BJ (cell line): Measurements from ENCODE around the gene TARP.

ENCODE experiments used
- CTCF ChIA-PET: fragments of 350-600 bp; formaldehyde crosslinking; extraction: SDS; loops from one replicate; lab custom pipeline; 2021; ENCODE audit warnings: antibody characterized with exemption, inconsistent platforms; lab: Yijun Ruan, JAX
- POLR2A ChIA-PET: fragments of 300-600 bp; sonication (Branson Sonifier 250); formaldehyde crosslinking; extraction: SDS; loops from one replicate; lab custom pipeline; 2021; ENCODE audit warnings: antibody characterized with exemption; lab: Charles Lee
- DNase-seq: peaks from one replicate; pipeline ENCODE4 v3.0.0-alpha.2; 2011; ENCODE audit warnings: low read depth
- H3K27me3 ChIP-seq: 2 replicates; pipeline ENCODE4 v1.6.0; 2011; ENCODE audit warnings: low read length; ENCODE audit not compliant: control insufficient read depth, insufficient read depth
- H3K36me3 ChIP-seq: 2 replicates; pipeline ENCODE4 v1.5.1; 2011; ENCODE audit warnings: low read length; ENCODE audit not compliant: control insufficient read depth, insufficient read depth
- H3K4me3 ChIP-seq: 2 replicates; pipeline ENCODE4 v1.5.1; 2011; ENCODE audit warnings: low read depth, mild to moderate bottlenecking, control low read depth, low read length
- TF ChIP-seq, protein P1 (sequence below): IDR thresholded peaks from 2 replicates; pipeline ENCODE4 v1.5.1; 2011; ENCODE audit warnings: low read depth, mild to moderate bottlenecking, control low read depth, inconsistent platforms, low read length, moderate library complexity; ENCODE audit not compliant: insufficient read depth

TARP gene

DNA sequence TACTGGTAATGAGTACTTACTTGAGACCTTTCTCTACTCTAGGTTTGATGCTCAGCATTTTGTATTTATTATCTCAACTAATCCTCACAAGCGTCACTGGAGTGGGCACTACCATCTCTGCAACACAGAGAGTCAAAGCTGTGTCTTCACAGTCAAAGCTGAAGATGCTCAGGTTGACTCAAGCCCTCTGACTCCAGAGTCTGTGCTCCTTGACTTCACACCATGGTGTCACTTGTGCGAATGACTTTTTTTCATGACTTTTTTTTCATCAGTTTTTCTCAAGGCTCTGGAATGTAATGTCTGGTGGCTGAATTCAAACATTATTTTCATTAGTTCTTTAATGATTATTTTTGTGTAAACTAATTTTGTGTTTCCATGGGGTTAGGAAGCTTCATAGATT, 30.4 kb upstream of the TARP start:
- TF ChIP-seq, protein P1, sequence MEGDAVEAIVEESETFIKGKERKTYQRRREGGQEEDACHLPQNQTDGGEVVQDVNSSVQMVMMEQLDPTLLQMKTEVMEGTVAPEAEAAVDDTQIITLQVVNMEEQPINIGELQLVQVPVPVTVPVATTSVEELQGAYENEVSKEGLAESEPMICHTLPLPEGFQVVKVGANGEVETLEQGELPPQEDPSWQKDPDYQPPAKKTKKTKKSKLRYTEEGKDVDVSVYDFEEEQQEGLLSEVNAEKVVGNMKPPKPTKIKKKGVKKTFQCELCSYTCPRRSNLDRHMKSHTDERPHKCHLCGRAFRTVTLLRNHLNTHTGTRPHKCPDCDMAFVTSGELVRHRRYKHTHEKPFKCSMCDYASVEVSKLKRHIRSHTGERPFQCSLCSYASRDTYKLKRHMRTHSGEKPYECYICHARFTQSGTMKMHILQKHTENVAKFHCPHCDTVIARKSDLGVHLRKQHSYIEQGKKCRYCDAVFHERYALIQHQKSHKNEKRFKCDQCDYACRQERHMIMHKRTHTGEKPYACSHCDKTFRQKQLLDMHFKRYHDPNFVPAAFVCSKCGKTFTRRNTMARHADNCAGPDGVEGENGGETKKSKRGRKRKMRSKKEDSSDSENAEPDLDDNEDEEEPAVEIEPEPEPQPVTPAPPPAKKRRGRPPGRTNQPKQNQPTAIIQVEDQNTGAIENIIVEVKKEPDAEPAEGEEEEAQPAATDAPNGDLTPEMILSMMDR: no peak
- ChIA-PET POLR2A (no interaction called here), CTCF (interaction anchor here (1.3 kb wide), 1 partner anchor 15 kb away, joined by 3 read pairs; no protein-coding TSS in a partner anchor)
- H3K27me3 ChIP-seq: peaks cover 12% of the 10 kb centered on the region
- H3K36me3 ChIP-seq: no peaks in the 10 kb centered on the region
- H3K4me3 ChIP-seq: no peak overlapping the region
- DNase-seq: no peak

DNA sequence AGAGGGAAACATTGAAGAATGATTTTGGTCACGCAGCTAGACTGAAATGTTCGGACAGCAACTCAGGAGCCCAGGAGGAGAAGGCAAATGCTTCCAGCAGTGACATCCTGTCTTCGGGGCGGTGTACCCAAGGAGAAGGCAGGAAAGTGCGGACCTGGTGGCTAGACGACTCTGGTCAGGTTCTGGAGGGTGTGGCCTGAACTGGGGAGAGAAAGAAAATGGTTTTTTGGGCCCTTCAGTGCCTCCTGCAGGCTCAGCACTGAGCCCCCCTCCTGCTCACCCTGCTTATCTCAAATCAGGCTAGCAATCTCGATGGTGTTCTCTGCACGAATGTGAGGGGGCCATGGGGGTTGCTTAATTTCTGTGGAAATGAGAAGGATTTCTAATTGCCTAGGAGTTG, 26.7 kb upstream of the TARP start:
- DNase-seq: no peak
- POLR2A ChIA-PET: no interaction called here
- CTCF ChIA-PET: no interaction called here
- TF ChIP-seq, protein P1: no peak
- peaks cover 14% of the 10 kb centered on the region for H3K27me3 ChIP-seq
- no peak overlapping the region for H3K4me3 ChIP-seq
- H3K36me3 ChIP-seq: no peaks in the 10 kb centered on the region

DNA sequence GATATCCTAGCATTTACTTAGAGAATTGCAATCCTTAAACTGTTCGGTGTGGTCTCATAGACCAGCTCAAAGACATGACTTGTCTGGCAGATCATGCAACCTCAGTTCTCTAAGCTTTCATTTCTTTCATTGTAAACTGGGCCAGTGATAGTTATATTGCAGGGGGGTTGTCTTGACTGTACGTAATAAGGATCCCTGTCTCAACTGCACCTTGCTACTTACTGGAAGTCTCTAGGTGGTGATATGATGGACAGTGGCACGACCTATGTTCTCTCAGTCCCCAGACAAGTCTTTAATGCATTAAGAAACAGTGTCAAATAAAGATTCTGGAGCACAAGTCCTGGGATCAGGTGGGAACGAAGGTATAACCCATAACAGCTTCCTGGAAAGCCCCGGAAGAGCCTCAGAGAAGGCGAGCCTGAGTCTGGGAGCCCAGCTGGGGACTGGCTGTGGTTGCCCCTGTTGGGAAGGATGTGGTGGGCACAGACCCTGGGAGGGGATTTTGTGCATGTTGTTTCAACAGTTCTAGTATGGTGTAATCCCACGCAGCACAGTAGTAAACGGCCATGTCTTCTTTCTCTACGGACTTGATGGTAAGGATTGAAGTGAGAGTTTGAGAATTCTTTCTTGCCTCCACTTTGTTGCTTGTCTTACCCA, 26.0 kb upstream of the TARP start:
- no peak for DNase-seq
- Histone ChIP-seq H3K27me3 (peaks cover 13% of the 10 kb centered on the region), H3K4me3 (no peak overlapping the region), H3K36me3 (no peaks in the 10 kb centered on the region)
- ChIA-PET CTCF (interaction anchor here (1.4 to 2.0 kb wide), 3 partner anchors 9 to 84 kb away, joined by 4 to 5 read pairs (median 5); no protein-coding TSS in a partner anchor), POLR2A (no interaction called here)
- TF ChIP-seq, protein P1: no peak

DNA sequence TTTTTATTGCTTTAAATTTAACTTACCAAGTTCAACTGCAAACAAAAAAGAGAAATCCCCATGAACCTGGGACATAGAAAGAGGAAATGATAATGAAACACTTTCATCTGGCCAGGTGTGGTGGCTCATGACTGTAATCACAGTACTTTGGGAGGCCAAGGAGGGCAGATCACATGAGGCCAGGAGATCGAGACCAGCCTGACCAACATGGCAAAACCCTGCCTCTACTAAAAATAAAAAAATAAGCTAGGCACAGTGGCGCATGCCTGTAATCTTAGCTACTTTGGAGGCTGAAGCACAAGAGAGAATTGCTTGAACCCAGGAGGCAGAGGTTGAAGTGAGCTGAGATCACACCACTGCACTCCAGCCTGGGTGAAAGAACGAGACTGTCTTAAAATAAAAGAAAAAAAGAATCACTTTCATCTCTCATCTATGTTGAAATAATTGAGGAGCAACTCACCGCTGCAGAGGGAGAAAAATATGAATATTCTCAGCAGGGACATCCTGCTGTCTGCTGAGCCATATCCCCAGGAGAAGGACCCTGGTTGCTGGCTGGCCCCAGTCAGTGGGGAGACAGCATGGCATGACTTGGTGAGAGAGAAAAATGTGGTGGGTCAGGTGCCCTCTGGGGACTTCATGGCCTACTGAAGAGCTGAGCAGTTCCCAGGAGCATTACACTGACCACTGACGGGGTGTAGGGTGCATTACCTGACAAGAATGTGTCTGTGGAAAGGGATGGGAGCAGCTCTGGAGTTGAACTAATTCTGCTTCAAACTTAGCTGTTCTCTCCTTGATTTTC, 22.8 kb upstream of the TARP start:
- H3K27me3 ChIP-seq: peaks cover 4% of the 10 kb centered on the region; the same call in 1 of the 2 replicates
- CTCF ChIA-PET: no interaction called here

DNA sequence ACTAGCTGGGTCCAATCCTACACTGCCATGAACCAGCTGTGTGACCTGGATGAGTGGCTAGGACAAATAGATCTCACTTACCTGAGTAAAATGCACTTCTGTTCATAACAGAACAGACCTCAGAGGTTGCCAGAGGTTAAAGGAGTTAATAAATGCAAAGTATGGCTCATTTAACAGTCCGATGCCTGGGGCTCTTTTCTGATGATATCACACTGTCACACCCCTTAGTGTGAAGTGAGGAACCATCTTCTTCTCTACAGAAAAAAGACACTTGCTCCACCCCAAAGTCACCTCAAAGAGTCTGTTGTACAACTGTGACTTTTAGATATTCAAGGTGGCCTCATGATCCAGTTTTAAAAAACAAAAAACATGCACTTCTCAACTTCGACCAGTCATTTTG, 21.5 kb upstream of the TARP start:
- no peak for DNase-seq
- Histone ChIP-seq H3K36me3 (no peaks in the 10 kb centered on the region), H3K27me3 (peaks cover 2% of the 10 kb centered on the region; the same call in 1 of the 2 replicates), H3K4me3 (no peak overlapping the region)
- ChIA-PET POLR2A (no interaction called here), CTCF (no interaction called here)
- TF ChIP-seq, protein P1: no peak

More for the DNA sequence above, 22.8 kb upstream of the TARP start:
- no peak for DNase-seq
- H3K36me3 ChIP-seq: no peaks in the 10 kb centered on the region
- no peak overlapping the region for H3K4me3 ChIP-seq
- POLR2A ChIA-PET: no interaction called here
- TF ChIP-seq, protein P1: no peak
